PC-9 (cell line): Measurements from ENCODE around the gene TP53I13. TPM values are rescaled to one million over a fixed set of nuclear protein-coding genes. Genes with fewer than 3 reads are reported as not detected.

Experiments used
- BruUV-seq: library from RNA; stranded (reverse); fragments of 400-500 nt; replicated peaks from 2 replicates; lab custom pipeline; 2021; lab: Mats Ljungman, UMichigan
- CTCF ChIA-PET: fragments of 300-600 bp; sonication (Branson Sonifier 250); formaldehyde crosslinking; loops from one replicate; lab custom pipeline; 2022; ENCODE audit warnings: antibody characterized with exemption; lab: Charles Lee
- POLR2A ChIA-PET: fragments of 300-600 bp; sonication (Branson Sonifier 250); formaldehyde crosslinking; loops from one replicate; lab custom pipeline; 2022; ENCODE audit warnings: antibody characterized with exemption; ENCODE audit not compliant: unreplicated experiment; lab: Charles Lee
- DNase-seq, 2 experiments: peaks; one replicate each; pipeline versions ENCODE4 v3.0.0 to v3.0.0-alpha.2; 2015 to 2022; ENCODE audit warnings: mixed read lengths in 1 of 2
- H2AFZ ChIP-seq: fragments of 200-600 bp; sonication (generic); 2 replicates; pipeline ENCODE4 v1.8.1; 2017; ENCODE audit warnings: antibody characterized with exemption
- H3F3A ChIP-seq: fragments of 200-600 bp; sonication (generic); 2 replicates; pipeline ENCODE4 v1.8.1; 2017; ENCODE audit warnings: antibody characterized with exemption, mild to moderate bottlenecking, low read depth; ENCODE audit not compliant: insufficient read depth
- H3K27ac ChIP-seq: fragments of 200-600 bp; sonication (generic); 2 replicates; pipeline ENCODE4 v1.6.1; 2016; ENCODE audit warnings: mixed run types
- H3K27me3 ChIP-seq: fragments of 200-600 bp; sonication (generic); 2 replicates; pipeline ENCODE4 v1.6.1; 2016; ENCODE audit warnings: low read depth, mixed run types; ENCODE audit not compliant: insufficient read depth
- H3K36me3 ChIP-seq: fragments of 200-600 bp; sonication (generic); 2 replicates; pipeline ENCODE4 v1.6.1; 2016; ENCODE audit warnings: low read depth, mixed run types
- H3K4me1 ChIP-seq: fragments of 200-600 bp; sonication (generic); replicated peaks from 2 replicates; pipeline ENCODE4 v1.6.1; 2016; ENCODE audit warnings: mixed run types; ENCODE audit not compliant: insufficient read depth
- H3K4me2 ChIP-seq: fragments of 200-600 bp; sonication (generic); 2 replicates; pipeline ENCODE4 v1.6.1; 2017; ENCODE audit warnings: mixed run types
- H3K4me3 ChIP-seq: fragments of 200-600 bp; sonication (generic); 2 replicates; pipeline ENCODE4 v1.6.1; 2016; ENCODE audit warnings: mixed run types
- H3K79me2 ChIP-seq: fragments of 200-600 bp; sonication (generic); 2 replicates; pipeline ENCODE4 v1.6.1; 2017; ENCODE audit warnings: low read depth, mixed run types
- H3K9me2 ChIP-seq: fragments of 200-600 bp; sonication (generic); 2 replicates; pipeline ENCODE4 v1.8.1; 2017; ENCODE audit warnings: mild to moderate bottlenecking; ENCODE audit not compliant: insufficient read depth
- H3K9me3 ChIP-seq: fragments of 200-600 bp; sonication (generic); 2 replicates; pipeline ENCODE4 v1.8.1; 2016; ENCODE audit warnings: low read depth; ENCODE audit not compliant: insufficient read depth
- H4K20me1 ChIP-seq: fragments of 200-600 bp; sonication (generic); 2 replicates; pipeline ENCODE4 v1.8.1; 2017; ENCODE audit not compliant: insufficient read depth
- EZH2 ChIP-seq: fragments of 200-600 bp; sonication (generic); IDR thresholded peaks from 2 replicates; pipeline ENCODE4 v1.8.0; 2017; ENCODE audit warnings: antibody characterized with exemption, low read depth
- intact Hi-C: fragments of 100-400 bp; cut with micrococcal nuclease; formaldehyde crosslinking; loops from one replicate; pipeline ENCODE4 v1.10.0; 2022; ENCODE audit not compliant: unreplicated experiment
- total RNA-seq: library from RNA; stranded (reverse); gene quantifications from 2 replicates; pipeline ENCODE4 v1.2.3, GENCODE V29; 2021
- TF ChIP-seq, protein P1 (sequence below): fragments of 200-600 bp; sonication (generic); conservative IDR thresholded peaks from 2 replicates; pipeline ENCODE4 v1.6.1; 2017; ENCODE audit warnings: mixed run types, antibody characterized with exemption, mild to moderate bottlenecking, moderate library complexity

The TP53I13 gene
- total RNA-seq, 1 experiment from 2014 or later: 46.9 TPM

DNA sequence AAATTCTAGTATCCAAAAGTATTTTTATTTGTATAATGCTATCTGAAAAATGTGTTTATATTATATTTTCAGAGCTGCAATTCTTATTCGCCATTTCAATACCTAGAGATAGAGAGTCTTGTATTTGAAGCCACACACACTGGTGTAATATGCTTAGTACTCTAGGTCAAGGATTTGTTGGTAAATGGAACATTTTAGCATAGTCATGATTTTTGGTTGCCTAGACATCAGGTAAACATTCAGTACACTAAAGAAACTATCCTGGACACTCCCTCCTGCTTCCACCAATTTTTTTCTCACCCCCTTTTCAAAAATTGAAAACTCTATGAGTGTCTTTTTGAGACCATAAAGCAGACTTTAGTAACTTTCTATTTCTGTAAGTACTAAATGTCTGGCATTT, 22.4 kb upstream of the TP53I13 start:
- H3K4me1 ChIP-seq: no peaks in the 10 kb centered on the region
- no peaks in the 10 kb centered on the region for H3K9me2 ChIP-seq
- BruUV-seq: no TSS peak
- H3K27ac ChIP-seq: no peak overlapping the region
- no peaks in the 10 kb centered on the region for H3K27me3 ChIP-seq
- H3K4me3 ChIP-seq: no peak overlapping the region
- H3K36me3 ChIP-seq: peaks cover 28% of the 10 kb centered on the region
- no peak overlapping the region for H2AFZ ChIP-seq
- no peak overlapping the region for H3K4me2 ChIP-seq
- DNase-seq: peak in 1 of 2 experiments; percentile 52
- H3K79me2 ChIP-seq: no peaks in the 10 kb centered on the region
- peaks cover 12% of the 10 kb centered on the region; the same call in 1 of the 2 replicates for H3F3A ChIP-seq
- CTCF ChIA-PET: no interaction called here
- intact Hi-C loops: no loop called here
- H4K20me1 ChIP-seq: no peaks in the 10 kb centered on the region
- no peaks in the 10 kb centered on the region; the same call in 1 of the 2 replicates for H3K9me3 ChIP-seq
- POLR2A ChIA-PET: no interaction called here
- TF ChIP-seq EZH2: no peak
- TF ChIP-seq, protein P1, sequence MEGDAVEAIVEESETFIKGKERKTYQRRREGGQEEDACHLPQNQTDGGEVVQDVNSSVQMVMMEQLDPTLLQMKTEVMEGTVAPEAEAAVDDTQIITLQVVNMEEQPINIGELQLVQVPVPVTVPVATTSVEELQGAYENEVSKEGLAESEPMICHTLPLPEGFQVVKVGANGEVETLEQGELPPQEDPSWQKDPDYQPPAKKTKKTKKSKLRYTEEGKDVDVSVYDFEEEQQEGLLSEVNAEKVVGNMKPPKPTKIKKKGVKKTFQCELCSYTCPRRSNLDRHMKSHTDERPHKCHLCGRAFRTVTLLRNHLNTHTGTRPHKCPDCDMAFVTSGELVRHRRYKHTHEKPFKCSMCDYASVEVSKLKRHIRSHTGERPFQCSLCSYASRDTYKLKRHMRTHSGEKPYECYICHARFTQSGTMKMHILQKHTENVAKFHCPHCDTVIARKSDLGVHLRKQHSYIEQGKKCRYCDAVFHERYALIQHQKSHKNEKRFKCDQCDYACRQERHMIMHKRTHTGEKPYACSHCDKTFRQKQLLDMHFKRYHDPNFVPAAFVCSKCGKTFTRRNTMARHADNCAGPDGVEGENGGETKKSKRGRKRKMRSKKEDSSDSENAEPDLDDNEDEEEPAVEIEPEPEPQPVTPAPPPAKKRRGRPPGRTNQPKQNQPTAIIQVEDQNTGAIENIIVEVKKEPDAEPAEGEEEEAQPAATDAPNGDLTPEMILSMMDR: no peak

DNA sequence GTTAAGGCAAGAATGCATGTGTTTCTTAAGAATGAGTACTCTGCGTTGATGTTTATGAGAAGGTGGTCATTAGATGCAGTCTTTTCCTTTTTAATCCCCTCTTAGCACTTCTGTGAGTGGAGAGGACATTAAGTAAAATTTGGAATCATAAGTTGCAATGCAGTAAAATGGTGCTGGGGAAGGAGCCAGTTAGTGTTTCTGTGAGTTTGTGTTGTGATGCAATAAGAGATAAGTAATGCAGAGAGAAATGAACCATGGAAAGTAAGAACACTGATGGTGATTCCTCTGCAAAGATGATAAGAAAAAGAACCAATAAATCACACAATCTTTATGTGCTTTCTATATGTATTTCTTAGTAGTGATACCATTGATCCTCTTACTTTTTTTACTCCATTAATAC, 21.7 kb upstream of the TP53I13 start:
- peaks cover 28% of the 10 kb centered on the region for H3K36me3 ChIP-seq
- intact Hi-C loops: no loop called here
- H3K9me2 ChIP-seq: no peaks in the 10 kb centered on the region
- H3K4me2 ChIP-seq: no peak overlapping the region
- no peak overlapping the region for H3K4me3 ChIP-seq
- no peaks in the 10 kb centered on the region for H3K4me1 ChIP-seq
- no peaks in the 10 kb centered on the region for H3K79me2 ChIP-seq
- H4K20me1 ChIP-seq: no peaks in the 10 kb centered on the region
- no TSS peak for BruUV-seq
- TF ChIP-seq, protein P1: no peak
- TF ChIP-seq EZH2: no peak
- peaks cover 14% of the 10 kb centered on the region; the same call in 1 of the 2 replicates for H3F3A ChIP-seq
- H3K27ac ChIP-seq: no peak overlapping the region
- CTCF ChIA-PET: no interaction called here
- H2AFZ ChIP-seq: no peak overlapping the region
- H3K27me3 ChIP-seq: no peaks in the 10 kb centered on the region
- no peaks in the 10 kb centered on the region; the same call in 1 of the 2 replicates for H3K9me3 ChIP-seq
- DNase-seq: no peak
- POLR2A ChIA-PET: no interaction called here

DNA sequence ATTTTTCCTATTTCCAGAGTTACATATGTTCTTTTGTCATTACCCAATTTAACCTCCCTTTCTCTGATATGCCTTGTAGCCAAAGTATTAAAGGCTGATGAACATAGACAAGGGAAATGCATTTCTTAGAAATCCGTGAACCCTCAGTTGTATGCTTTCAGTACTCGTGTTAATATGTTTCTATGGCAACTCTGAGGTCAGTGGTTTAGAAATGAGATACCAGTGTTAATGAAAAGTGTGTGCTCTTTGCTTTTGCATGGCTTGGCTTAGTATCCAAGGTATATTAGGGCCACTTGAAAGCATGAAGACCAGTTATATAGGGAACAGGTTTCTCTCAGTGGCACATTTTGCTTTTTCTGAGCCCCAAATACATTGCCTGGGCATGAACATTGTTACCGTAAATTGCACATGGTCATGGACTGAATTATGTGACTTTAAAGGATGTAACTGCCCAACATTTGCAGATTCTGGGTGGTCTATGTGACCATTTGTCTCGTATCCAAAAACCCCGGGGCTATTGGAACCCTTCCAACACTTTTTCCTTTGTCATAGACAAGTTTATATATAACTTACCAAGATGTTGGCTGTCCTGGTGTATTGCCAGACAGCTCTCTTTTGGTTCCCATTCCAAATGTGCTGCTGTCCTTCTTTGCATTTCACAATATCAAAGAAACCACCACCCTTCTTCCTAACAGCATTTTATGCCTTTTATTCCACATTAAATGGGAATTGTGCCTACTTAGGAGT, 19.2 kb upstream of the TP53I13 start:
- TF ChIP-seq, protein P1: no peak
- no peak for TF ChIP-seq EZH2
- intact Hi-C loops: no loop called here
- POLR2A ChIA-PET: interaction anchor here (0.6 kb wide), 1 partner anchor 527 kb away, joined by 3 read pairs; no protein-coding TSS in a partner anchor

More for the DNA sequence above, 19.2 kb upstream of the TP53I13 start:
- Histone ChIP-seq H3K9me3 (no peaks in the 10 kb centered on the region), H3K4me3 (no peak overlapping the region), H3K4me1 (no peaks in the 10 kb centered on the region), H3K9me2 (no peaks in the 10 kb centered on the region), H2AFZ (no peak overlapping the region), H3K27me3 (no peaks in the 10 kb centered on the region), H3K36me3 (0 out of 2 replicates have a peak, but pooled peaks cover 10% of the 10 kb centered on the region), H3K4me2 (no peak overlapping the region), H4K20me1 (no peaks in the 10 kb centered on the region), H3K79me2 (no peaks in the 10 kb centered on the region), H3F3A (peaks cover 14% of the 10 kb centered on the region; the same call in 1 of the 2 replicates), H3K27ac (no peak overlapping the region)
- CTCF ChIA-PET: no interaction called here
- no TSS peak for BruUV-seq
- no peak for DNase-seq
